ENCODE measurements around the gene MAB21L4.

Gene MAB21L4

GRCh38 chr2:240930631-240931318, 34.8 kb upstream of the MAB21L4 start:
- no peak for TF ChIP-seq POLR2AphosphoS5 (IDR thresholded peaks at IDR 0.05; ENCODE audit: low read depth, low read length)
- no peak for TF ChIP-seq TAF1 (IDR thresholded peaks at IDR 0.05; ENCODE audit: borderline replicate concordance, low read depth, low read length)
- FAIRE-seq = no peak
- no peak for DNase-seq (ENCODE audit: insufficient read length)

- TF ChIP-seq TAF1 (IDR thresholded peaks at IDR 0.05; ENCODE audit: borderline replicate concordance, low read depth, low read length) = no peak
- no peak for TF ChIP-seq POLR2AphosphoS5 (IDR thresholded peaks at IDR 0.05; ENCODE audit: low read depth, low read length)
- no peak for TF ChIP-seq POLR2A (IDR thresholded peaks at IDR 0.05; ENCODE audit: low read depth, low read length)
- FAIRE-seq = no peak
- peak; percentile 19 for DNase-seq (ENCODE audit: insufficient read length)
These were observed 34.2 kb upstream of the MAB21L4 start for GRCh38 chr2:240930096-240930630.

GRCh38 chr2:240929364-240930095, 33.6 kb upstream of the MAB21L4 start:
- FAIRE-seq (no peak), DNase-seq (ENCODE audit: insufficient read length) (no peak)
- TF ChIP-seq POLR2A (IDR thresholded peaks at IDR 0.05; ENCODE audit: low read depth, low read length) (no peak), POLR2AphosphoS5 (IDR thresholded peaks at IDR 0.05; ENCODE audit: low read depth, low read length) (no peak), TAF1 (IDR thresholded peaks at IDR 0.05; ENCODE audit: borderline replicate concordance, low read depth, low read length) (no peak)

- DNase-seq (ENCODE audit: insufficient read length) (no peak), FAIRE-seq (no peak)
- TF ChIP-seq POLR2AphosphoS5 (IDR thresholded peaks at IDR 0.05; ENCODE audit: low read depth, low read length) (no peak), TAF1 (IDR thresholded peaks at IDR 0.05; ENCODE audit: borderline replicate concordance, low read depth, low read length) (no peak), POLR2A (IDR thresholded peaks at IDR 0.05; ENCODE audit: low read depth, low read length) (no peak)
These were observed 32.8 kb upstream of the MAB21L4 start for GRCh38 chr2:240928476-240929363.

GRCh38 chr2:240927390-240927781, 31.4 kb upstream of the MAB21L4 start:
- no peak for DNase-seq (ENCODE audit: insufficient read length)
- no peak for FAIRE-seq

GRCh38 chr2:240926516-240927389, 30.8 kb upstream of the MAB21L4 start:
- no peak for FAIRE-seq
- DNase-seq (ENCODE audit: insufficient read length) = no peak

More at GRCh38 chr2:240927390-240927781, 31.4 kb upstream of the MAB21L4 start:
- TF ChIP-seq POLR2A (IDR thresholded peaks at IDR 0.05; ENCODE audit: low read depth, low read length) = no peak
- no peak for TF ChIP-seq POLR2AphosphoS5 (IDR thresholded peaks at IDR 0.05; ENCODE audit: low read depth, low read length)
- no peak for TF ChIP-seq TAF1 (IDR thresholded peaks at IDR 0.05; ENCODE audit: borderline replicate concordance, low read depth, low read length)

GRCh38 chr2:240925568-240926515, 29.9 kb upstream of the MAB21L4 start:
- FAIRE-seq = no peak
- TF ChIP-seq POLR2A (IDR thresholded peaks at IDR 0.05; ENCODE audit: low read depth, low read length) = no peak
- TF ChIP-seq TAF1 (IDR thresholded peaks at IDR 0.05; ENCODE audit: borderline replicate concordance, low read depth, low read length) = no peak
- TF ChIP-seq POLR2AphosphoS5 (IDR thresholded peaks at IDR 0.05; ENCODE audit: low read depth, low read length) = no peak
- no peak for DNase-seq (ENCODE audit: insufficient read length)

More at GRCh38 chr2:240926516-240927389, 30.8 kb upstream of the MAB21L4 start:
- TF ChIP-seq TAF1 (IDR thresholded peaks at IDR 0.05; ENCODE audit: borderline replicate concordance, low read depth, low read length) = no peak
- TF ChIP-seq POLR2AphosphoS5 (IDR thresholded peaks at IDR 0.05; ENCODE audit: low read depth, low read length) = no peak
- TF ChIP-seq POLR2A (IDR thresholded peaks at IDR 0.05; ENCODE audit: low read depth, low read length) = no peak

GRCh38 chr2:240925191-240925567, 29.2 kb upstream of the MAB21L4 start:
- no peak for FAIRE-seq
- no peak for DNase-seq (ENCODE audit: insufficient read length)
- TF ChIP-seq POLR2A (IDR thresholded peaks at IDR 0.05; ENCODE audit: low read depth, low read length) (no peak), POLR2AphosphoS5 (IDR thresholded peaks at IDR 0.05; ENCODE audit: low read depth, low read length) (no peak), TAF1 (IDR thresholded peaks at IDR 0.05; ENCODE audit: borderline replicate concordance, low read depth, low read length) (no peak)

- TF ChIP-seq TAF1 (IDR thresholded peaks at IDR 0.05; ENCODE audit: borderline replicate concordance, low read depth, low read length) (no peak), POLR2A (IDR thresholded peaks at IDR 0.05; ENCODE audit: low read depth, low read length) (no peak), POLR2AphosphoS5 (IDR thresholded peaks at IDR 0.05; ENCODE audit: low read depth, low read length) (no peak)
- DNase-seq (ENCODE audit: insufficient read length) (no peak), FAIRE-seq (no peak)
These were observed 27.1 kb upstream of the MAB21L4 start for GRCh38 chr2:240922982-240923537.
